ENCODE data around the gene FBXO3. TPM values are rescaled to one million over a fixed set of nuclear protein-coding genes. Genes with fewer than 3 reads are reported as not detected.

FBXO3 gene
- total and polyA plus RNA-seq, 2 of the 13 experiments (the other 11 are each of a cell fraction or from before 2014, with no cell fraction given), result 20.4 to 27.6 TPM

GRCh38 chr11:33736148-33736812, 38.0 kb downstream of the FBXO3 start, which contains the start of gene CD59 (continued):
- TF ChIP-seq POGK (CRISPR knock-in tag; conservative IDR thresholded peaks at IDR 0.05) (peak; percentile 52), POGZ (CRISPR knock-in tag; IDR thresholded peaks at IDR 0.05) (no peak), NCOA5 (CRISPR knock-in tag; IDR thresholded peaks at IDR 0.05) (no peak), MAZ (IDR thresholded peaks at IDR 0.05; ENCODE audit: borderline replicate concordance, low read depth, low read length) (peak; percentile 85), MAZ (CRISPR knock-in tag; IDR thresholded peaks at IDR 0.05; ENCODE audit: low read depth) (peak; percentile 75), WIZ (CRISPR knock-in tag; IDR thresholded peaks at IDR 0.05) (no peak), CREB1 (IDR thresholded peaks at IDR 0.05) (no peak), CREB1 (CRISPR knock-in tag; IDR thresholded peaks at IDR 0.05) (no peak), ATF5 (CRISPR knock-in tag; IDR thresholded peaks at IDR 0.05; ENCODE audit: low read depth) (no peak), ZNF558 (CRISPR knock-in tag; IDR thresholded peaks at IDR 0.05; ENCODE audit: borderline replicate concordance) (peak; percentile 19; the same call in 1 of the 2 replicates), CREB3 (CRISPR knock-in tag; IDR thresholded peaks at IDR 0.05) (no peak), ZNF614 (CRISPR knock-in tag; IDR thresholded peaks at IDR 0.05; ENCODE audit: borderline replicate concordance) (peak; percentile 48; the same call in 1 of the 2 replicates), ZNF431 (CRISPR knock-in tag; IDR thresholded peaks at IDR 0.05; ENCODE audit: borderline replicate concordance, low read depth) (peak; percentile 57; the same call in 1 of the 2 replicates), GPBP1L1 (CRISPR knock-in tag; IDR thresholded peaks at IDR 0.05) (no peak), ZSCAN20 (CRISPR knock-in tag; IDR thresholded peaks at IDR 0.05; ENCODE audit: borderline replicate concordance) (peak; percentile 76; the same call in 1 of the 2 replicates), MBD4 (IDR thresholded peaks at IDR 0.05; ENCODE audit: borderline replicate concordance, low read length) (no peak), HDAC2 (CRISPR knock-in tag; IDR thresholded peaks at IDR 0.05) (no peak), ZNF891 (CRISPR knock-in tag; IDR thresholded peaks at IDR 0.05) (peak; percentile 17; the same call in 1 of the 2 replicates), ATF7-NPFF (CRISPR knock-in tag; IDR thresholded peaks at IDR 0.05; ENCODE audit: low read depth) (peak; percentile 8; the same call in 1 of the 2 replicates), ZSCAN25 (CRISPR knock-in tag; IDR thresholded peaks at IDR 0.05) (peak; percentile 20; the same call in 1 of the 2 replicates), SMAD3 (CRISPR knock-in tag; IDR thresholded peaks at IDR 0.05) (peak; percentile 41; the same call in 1 of the 2 replicates), CERS6 (CRISPR knock-in tag; IDR thresholded peaks at IDR 0.05) (no peak), RBFOX2 (IDR thresholded peaks at IDR 0.05; ENCODE audit: low read depth, low read length) (peak; percentile 82), HOXA3 (CRISPR knock-in tag; IDR thresholded peaks at IDR 0.05) (peak; percentile 26; the same call in 1 of the 2 replicates), FOXM1 (CRISPR knock-in tag; IDR thresholded peaks at IDR 0.05) (no peak), FOSL2 (CRISPR knock-in tag; IDR thresholded peaks at IDR 0.05) (no peak)

All from HepG2 (cell line).